ENCODE data around the gene SETX. TPM values are rescaled to one million over a fixed set of nuclear protein-coding genes. Genes with fewer than 3 reads are reported as not detected.

Gene SETX
- total and polyA plus RNA-seq, 2 of the 13 experiments (the other 11 are each of a cell fraction or from before 2014, with no cell fraction given), result 13.2 to 39.0 TPM

GRCh38 chr9:132341177-132341840, 13.5 kb downstream of the SETX start:
- ChIA-PET POLR2A (no interaction called here), CTCF (ENCODE audit: low intra/inter-chr PET ratio, low total read pairs) (no interaction called here)
- TSS peak; percentile 35 for BruUV-seq (replicated peaks)
- Histone ChIP-seq H3K9me3 (ENCODE audit: low read length) (no peaks in the 10 kb centered on the region), H3K27me3 (ENCODE audit: control insufficient read depth in 1 of 2, insufficient read depth in 2 of 2, low read length in 2 of 2) (no peaks in the 10 kb centered on the region), H3K9ac (ENCODE audit: insufficient read depth, low read depth, low read length) (no peak overlapping the region), H3K79me2 (ENCODE audit: insufficient read depth, low read length) (no peaks in the 10 kb centered on the region), H3K4me2 (ENCODE audit: low read depth, low read length) (no peak overlapping the region), H2AFZ (ENCODE audit: low read length) (no peak overlapping the region), H3K4me1 (ENCODE audit: insufficient read depth, low read length) (no peaks in the 10 kb centered on the region), H4K20me1 (ENCODE audit: insufficient read depth, low read length) (no peaks in the 10 kb centered on the region; the same call in 1 of the 2 replicates), H3K27ac (ENCODE audit: extremely low read length, insufficient read depth, low read length) (no peak overlapping the region), H3K4me3 (replicated peaks in 1 of 3; ENCODE audit: insufficient read depth in 1 of 3, low read depth in 2 of 3, low read length in 3 of 3) (no peak overlapping the region), H3K36me3 (replicated peaks in 1 of 2; ENCODE audit: control insufficient read depth in 1 of 2, insufficient read depth in 2 of 2, low read length in 2 of 2) (peaks cover 17 to 63% of the 10 kb centered on the region in 2 experiments)
- ATAC-seq (no peak), DNase-seq (ENCODE audit: low spot score) (no peak), FAIRE-seq (no peak)
- whole genome bisulfite sequencing (ENCODE audit: low lambda C conversion rate), result 98% methylated on average over 9 of the region's 9 CpGs
- intact Hi-C loops (cut with micrococcal nuclease; ENCODE audit: unreplicated experiment) (no loop called here), in situ Hi-C loops (cut with HindIII; ENCODE audit: extremely low pct_ligation_motif_present, low pct_unique_long_range_greater_than_20kb) (no loop called here)
- TF ChIP-seq SNAPC2 (CRISPR knock-in tag; IDR thresholded peaks at IDR 0.05) (no peak), PRPF4 (IDR thresholded peaks at IDR 0.05; ENCODE audit: low read depth, low read length, poor library complexity, severe bottlenecking) (no peak), GRHL1 (CRISPR knock-in tag; conservative IDR thresholded peaks at IDR 0.05) (no peak), ZBTB1 (CRISPR knock-in tag; IDR thresholded peaks at IDR 0.05; ENCODE audit: borderline replicate concordance) (no peak), ZFP91 (CRISPR knock-in tag; IDR thresholded peaks at IDR 0.05; ENCODE audit: borderline replicate concordance) (no peak), TFDP2 (CRISPR knock-in tag; IDR thresholded peaks at IDR 0.05) (no peak), ZFP36 (IDR thresholded peaks at IDR 0.05; ENCODE audit: borderline replicate concordance, low read depth, low read length, partially characterized antibody) (no peak), SIN3B (IDR thresholded peaks at IDR 0.05; ENCODE audit: low read length) (no peak), MZF1 (CRISPR knock-in tag; IDR thresholded peaks at IDR 0.05; ENCODE audit: borderline replicate concordance) (no peak)
- TF ChIP-seq, protein P1, sequence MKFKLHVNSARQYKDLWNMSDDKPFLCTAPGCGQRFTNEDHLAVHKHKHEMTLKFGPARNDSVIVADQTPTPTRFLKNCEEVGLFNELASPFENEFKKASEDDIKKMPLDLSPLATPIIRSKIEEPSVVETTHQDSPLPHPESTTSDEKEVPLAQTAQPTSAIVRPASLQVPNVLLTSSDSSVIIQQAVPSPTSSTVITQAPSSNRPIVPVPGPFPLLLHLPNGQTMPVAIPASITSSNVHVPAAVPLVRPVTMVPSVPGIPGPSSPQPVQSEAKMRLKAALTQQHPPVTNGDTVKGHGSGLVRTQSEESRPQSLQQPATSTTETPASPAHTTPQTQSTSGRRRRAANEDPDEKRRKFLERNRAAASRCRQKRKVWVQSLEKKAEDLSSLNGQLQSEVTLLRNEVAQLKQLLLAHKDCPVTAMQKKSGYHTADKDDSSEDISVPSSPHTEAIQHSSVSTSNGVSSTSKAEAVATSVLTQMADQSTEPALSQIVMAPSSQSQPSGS (CRISPR knock-in tag; IDR thresholded peaks at IDR 0.05), result no peak
- TF ChIP-seq, protein P2, sequence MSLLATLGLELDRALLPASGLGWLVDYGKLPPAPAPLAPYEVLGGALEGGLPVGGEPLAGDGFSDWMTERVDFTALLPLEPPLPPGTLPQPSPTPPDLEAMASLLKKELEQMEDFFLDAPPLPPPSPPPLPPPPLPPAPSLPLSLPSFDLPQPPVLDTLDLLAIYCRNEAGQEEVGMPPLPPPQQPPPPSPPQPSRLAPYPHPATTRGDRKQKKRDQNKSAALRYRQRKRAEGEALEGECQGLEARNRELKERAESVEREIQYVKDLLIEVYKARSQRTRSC (CRISPR knock-in tag; IDR thresholded peaks at IDR 0.05; ENCODE audit: low read depth), result no peak
- TF ChIP-seq, protein P3, sequence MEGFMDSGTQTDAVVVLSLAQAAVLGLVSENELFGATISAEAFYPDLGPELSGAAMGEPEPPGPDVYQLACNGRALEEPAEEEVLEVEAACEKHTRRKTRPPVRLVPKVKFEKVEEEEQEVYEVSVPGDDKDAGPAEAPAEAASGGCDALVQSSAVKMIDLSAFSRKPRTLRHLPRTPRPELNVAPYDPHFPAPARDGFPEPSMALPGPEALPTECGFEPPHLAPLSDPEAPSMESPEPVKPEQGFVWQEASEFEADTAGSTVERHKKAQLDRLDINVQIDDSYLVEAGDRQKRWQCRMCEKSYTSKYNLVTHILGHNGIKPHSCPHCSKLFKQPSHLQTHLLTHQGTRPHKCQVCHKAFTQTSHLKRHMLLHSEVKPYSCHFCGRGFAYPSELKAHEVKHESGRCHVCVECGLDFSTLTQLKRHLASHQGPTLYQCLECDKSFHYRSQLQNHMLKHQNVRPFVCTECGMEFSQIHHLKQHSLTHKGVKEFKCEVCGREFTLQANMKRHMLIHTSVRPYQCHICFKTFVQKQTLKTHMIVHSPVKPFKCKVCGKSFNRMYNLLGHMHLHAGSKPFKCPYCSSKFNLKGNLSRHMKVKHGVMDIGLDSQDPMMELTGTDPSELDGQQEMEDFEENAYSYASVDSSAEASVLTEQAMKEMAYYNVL (CRISPR knock-in tag; IDR thresholded peaks at IDR 0.05; ENCODE audit: borderline replicate concordance), result no peak
